Measurements from ENCODE around the gene SPEM1. TPM values are rescaled to one million over a fixed set of nuclear protein-coding genes. Genes with fewer than 3 reads are reported as not detected.

Gene SPEM1
- total RNA-seq, 1 donor from 2014 or later = not detected

- TF ChIP-seq CTCF (IDR thresholded peaks at IDR 0.05; ENCODE audit: insufficient read depth, low read length, poor library complexity, severe bottlenecking) = no peak
- H3K4me3 ChIP-seq (ENCODE audit: low read depth, low read length) = peak within 1 kb of the TSS; percentile 72
- no peaks in the 10 kb centered on the region for H3K27me3 ChIP-seq (ENCODE audit: control insufficient read depth, insufficient read depth, low read length)
- no peaks in the 10 kb centered on the region for H3K36me3 ChIP-seq (ENCODE audit: control insufficient read depth, insufficient read depth, low read length)
- DNase-seq (ENCODE audit: low read depth) = peak; percentile 96
Observed at GRCh38 chr17:7403977-7404736, 16.0 kb upstream of the SPEM1 start, which contains the start of gene TMEM256. TMEM256 (minus strand) TSS chr17:7404097; CDS start chr17:7404084, 13 bp downstream.

GRCh38 chr17:7404737-7405349, 15.3 kb upstream of the SPEM1 start:
- Histone ChIP-seq H3K36me3 (ENCODE audit: control insufficient read depth, insufficient read depth, low read length) (no peaks in the 10 kb centered on the region), H3K4me3 (ENCODE audit: low read depth, low read length) (peak overlapping the region; percentile 72), H3K27me3 (ENCODE audit: control insufficient read depth, insufficient read depth, low read length) (no peaks in the 10 kb centered on the region)
- no peak for DNase-seq (ENCODE audit: low read depth)
- no peak for TF ChIP-seq CTCF (IDR thresholded peaks at IDR 0.05; ENCODE audit: insufficient read depth, low read length, poor library complexity, severe bottlenecking)

GRCh38 chr17:7405350-7406234, 14.5 kb upstream of the SPEM1 start:
- H3K27me3 ChIP-seq (ENCODE audit: control insufficient read depth, insufficient read depth, low read length) = no peaks in the 10 kb centered on the region

GRCh38 chr17:7406235-7406825, 13.8 kb upstream of the SPEM1 start:
- H3K4me3 ChIP-seq (ENCODE audit: low read depth, low read length) = no peak overlapping the region
- no peaks in the 10 kb centered on the region for H3K27me3 ChIP-seq (ENCODE audit: control insufficient read depth, insufficient read depth, low read length)
- no peaks in the 10 kb centered on the region for H3K36me3 ChIP-seq (ENCODE audit: control insufficient read depth, insufficient read depth, low read length)
- DNase-seq (ENCODE audit: low read depth) = no peak
- no peak for TF ChIP-seq CTCF (IDR thresholded peaks at IDR 0.05; ENCODE audit: insufficient read depth, low read length, poor library complexity, severe bottlenecking)

More at GRCh38 chr17:7405350-7406234, 14.5 kb upstream of the SPEM1 start:
- DNase-seq (ENCODE audit: low read depth) = no peak
- TF ChIP-seq CTCF (IDR thresholded peaks at IDR 0.05; ENCODE audit: insufficient read depth, low read length, poor library complexity, severe bottlenecking) = no peak
- Histone ChIP-seq H3K4me3 (ENCODE audit: low read depth, low read length) (peak overlapping the region; percentile 72), H3K36me3 (ENCODE audit: control insufficient read depth, insufficient read depth, low read length) (no peaks in the 10 kb centered on the region)

GRCh38 chr17:7407082-7407481, 13.0 kb upstream of the SPEM1 start:
- no peak for TF ChIP-seq CTCF (IDR thresholded peaks at IDR 0.05; ENCODE audit: insufficient read depth, low read length, poor library complexity, severe bottlenecking)
- no peak overlapping the region for H3K4me3 ChIP-seq (ENCODE audit: low read depth, low read length)
- H3K36me3 ChIP-seq (ENCODE audit: control insufficient read depth, insufficient read depth, low read length) = no peaks in the 10 kb centered on the region
- no peaks in the 10 kb centered on the region for H3K27me3 ChIP-seq (ENCODE audit: control insufficient read depth, insufficient read depth, low read length)
- DNase-seq (ENCODE audit: low read depth) = no peak

Measured in kidney epithelial cell (primary cell).